ENCODE measurements around the gene DECR2.

Gene DECR2

GRCh38 chr16:380762-381011 lies 21.0 kb upstream of the DECR2 start:
- peak overlapping the region; percentile 74 for H3K9ac ChIP-seq (ENCODE audit: low read depth, low read length)
- no peak overlapping the region for H2AFZ ChIP-seq (ENCODE audit: low read depth, low read length)
- peaks cover 36% of the 10 kb centered on the region for H3K79me2 ChIP-seq (ENCODE audit: insufficient read depth, low read length)
- peaks cover 23% of the 10 kb centered on the region for H4K20me1 ChIP-seq (ENCODE audit: insufficient read depth, low read length)
- no peak overlapping the region for H3K27ac ChIP-seq (ENCODE audit: low read length)
- ATAC-seq (ENCODE audit: insufficient read depth, low read depth): no peak
- peak overlapping the region; percentile 76 for H3K4me2 ChIP-seq (ENCODE audit: insufficient read depth, low read length)
- no peaks in the 10 kb centered on the region for H3K27me3 ChIP-seq (ENCODE audit: insufficient read depth, low read length, poor library complexity)
- no peak for DNase-seq
- TF ChIP-seq EZH2 (IDR thresholded peaks at IDR 0.05; ENCODE audit: borderline replicate concordance, low read depth, low read length, severe bottlenecking) (no peak), CTCF (IDR thresholded peaks at IDR 0.05; ENCODE audit: borderline replicate concordance, extremely low read depth, low read length, poor library complexity, severe bottlenecking) (no peak)
- H3K4me1 ChIP-seq (ENCODE audit: insufficient read depth, low read length): peaks cover 36% of the 10 kb centered on the region
- peaks cover 26% of the 10 kb centered on the region for H3K36me3 ChIP-seq (ENCODE audit: insufficient read depth, low read length)
- H3K4me3 ChIP-seq (ENCODE audit: low read depth in 1 of 2, low read length in 2 of 2): peak overlapping the region; percentile 70 to 84; a peak in 3 of 4 replicates
- H3K9me3 ChIP-seq (ENCODE audit: insufficient read depth, low read length, severe bottlenecking): no peaks in the 10 kb centered on the region

- ATAC-seq (ENCODE audit: insufficient read depth, low read depth) (peak; percentile 50), DNase-seq (peak; percentile 37)
- Histone ChIP-seq H3K27ac (ENCODE audit: low read length) (peak overlapping the region; percentile 37; the same call in 1 of the 2 replicates), H4K20me1 (ENCODE audit: insufficient read depth, low read length) (peaks cover 23% of the 10 kb centered on the region), H3K9ac (ENCODE audit: low read depth, low read length) (peak overlapping the region; percentile 74), H3K36me3 (ENCODE audit: insufficient read depth, low read length) (peaks cover 21% of the 10 kb centered on the region), H3K9me3 (ENCODE audit: insufficient read depth, low read length, severe bottlenecking) (no peaks in the 10 kb centered on the region), H3K4me3 (ENCODE audit: low read depth in 1 of 2, low read length in 2 of 2) (peak overlapping the region; percentile 70 to 84; a peak in 3 of 4 replicates), H3K4me2 (ENCODE audit: insufficient read depth, low read length) (peak overlapping the region; percentile 76), H3K79me2 (ENCODE audit: insufficient read depth, low read length) (peaks cover 36% of the 10 kb centered on the region), H2AFZ (ENCODE audit: low read depth, low read length) (peak overlapping the region; percentile 64), H3K27me3 (ENCODE audit: insufficient read depth, low read length, poor library complexity) (no peaks in the 10 kb centered on the region), H3K4me1 (ENCODE audit: insufficient read depth, low read length) (peaks cover 36% of the 10 kb centered on the region)
- TF ChIP-seq EZH2 (IDR thresholded peaks at IDR 0.05; ENCODE audit: borderline replicate concordance, low read depth, low read length, severe bottlenecking) (no peak), CTCF (IDR thresholded peaks at IDR 0.05; ENCODE audit: borderline replicate concordance, extremely low read depth, low read length, poor library complexity, severe bottlenecking) (no peak)
These were observed 20.5 kb upstream of the DECR2 start for GRCh38 chr16:381012-381788.

- peak within 1 kb of the TSS; percentile 76 to 84 for H3K4me3 ChIP-seq (ENCODE audit: low read depth in 1 of 2, low read length in 2 of 2)
- peaks cover 36% of the 10 kb centered on the region for H3K79me2 ChIP-seq (ENCODE audit: insufficient read depth, low read length)
- no peaks in the 10 kb centered on the region for H3K27me3 ChIP-seq (ENCODE audit: insufficient read depth, low read length, poor library complexity)
- H3K36me3 ChIP-seq (ENCODE audit: insufficient read depth, low read length): peaks cover 13% of the 10 kb centered on the region
- peaks cover 18% of the 10 kb centered on the region for H4K20me1 ChIP-seq (ENCODE audit: insufficient read depth, low read length)
- no peaks in the 10 kb centered on the region for H3K9me3 ChIP-seq (ENCODE audit: insufficient read depth, low read length, severe bottlenecking)
- H2AFZ ChIP-seq (ENCODE audit: low read depth, low read length): peak within 1 kb of the TSS; percentile 79
- peak within 1 kb of the TSS; percentile 93 for H3K4me2 ChIP-seq (ENCODE audit: insufficient read depth, low read length)
- peak within 1 kb of the TSS; percentile 63 for H3K27ac ChIP-seq (ENCODE audit: low read length)
- DNase-seq (peak; percentile 71), ATAC-seq (ENCODE audit: insufficient read depth, low read depth) (peak; percentile 67)
- TF ChIP-seq CTCF (IDR thresholded peaks at IDR 0.05; ENCODE audit: borderline replicate concordance, extremely low read depth, low read length, poor library complexity, severe bottlenecking) (no peak), EZH2 (IDR thresholded peaks at IDR 0.05; ENCODE audit: borderline replicate concordance, low read depth, low read length, severe bottlenecking) (no peak)
- peaks cover 36% of the 10 kb centered on the region for H3K4me1 ChIP-seq (ENCODE audit: insufficient read depth, low read length)
- peak within 1 kb of the TSS; percentile 80 for H3K9ac ChIP-seq (ENCODE audit: low read depth, low read length)
These were observed 19.6 kb upstream of the DECR2 start, which contains the start of gene PGAP6 for GRCh38 chr16:381789-382717. TSS of gene PGAP6 (minus strand) at chr16:381978. CDS start at chr16:381821, 157 bp downstream.
